NOMO-1 treated with dmso at 0.1 percent for 144 hours (cell line): ENCODE measurements around the gene MRPL49.
"Not testable (repeated sequence)": the region's sequence is repeated elsewhere in the genome, so short reads cannot be mapped to it uniquely, and the experiment has no call there.

Experiments used
- DNase-seq: peaks from one replicate; lab custom pipeline; 2025; ENCODE audit not compliant: unreplicated experiment; lab: John Stamatoyannopoulos, UW

MRPL49 gene

DNA sequence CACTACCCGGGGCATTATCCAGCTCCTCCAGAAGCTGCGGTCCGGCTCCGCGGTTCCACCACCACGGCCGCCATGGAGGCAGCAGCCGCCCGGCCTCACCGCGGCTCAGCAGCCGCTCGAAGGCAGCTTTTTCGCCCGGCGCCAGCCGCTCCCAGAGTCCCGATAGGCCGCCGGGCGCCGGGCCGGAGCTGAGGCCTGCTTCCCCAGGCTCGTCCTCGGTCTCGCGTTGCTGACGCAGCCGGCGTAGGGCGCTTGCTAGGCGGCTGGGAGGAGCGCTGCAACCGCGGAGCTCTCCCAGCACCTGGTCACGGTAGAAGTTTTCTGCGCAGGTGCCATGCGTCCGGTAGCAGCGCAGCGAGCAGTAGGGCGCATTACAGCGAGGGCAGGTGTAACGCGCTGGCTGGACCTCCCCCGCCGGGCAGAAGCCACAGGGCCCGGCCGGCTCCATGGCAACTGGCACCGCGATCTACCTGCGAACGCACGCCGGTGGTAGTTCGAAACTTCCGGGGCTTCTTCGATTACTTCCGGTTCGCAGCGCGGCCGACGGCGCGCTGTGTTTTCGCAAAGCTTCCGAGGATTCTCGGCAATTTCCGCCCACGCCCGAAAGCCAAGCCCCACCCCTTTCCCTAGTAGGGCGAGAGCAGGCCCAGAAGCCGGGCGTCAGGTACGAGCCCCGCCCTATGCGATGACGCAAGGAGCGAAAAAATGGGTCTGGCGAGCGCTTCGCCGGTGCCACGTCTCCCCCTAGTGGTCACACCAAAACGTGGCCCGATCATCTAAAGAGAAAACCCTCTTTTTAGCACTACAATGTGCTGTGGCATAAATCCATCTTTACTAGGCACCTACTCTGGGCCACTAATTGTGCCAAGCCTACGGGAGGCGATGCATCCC, 4.7 kb upstream of the MRPL49 start, which contains the start of gene ZNHIT2:
TSS of gene ZNHIT2 (minus strand) at position 496 of the 891 bp plus-strand sequence. CDS start at position 448, 48 bp downstream.
- peak; percentile 97 for DNase-seq

DNA sequence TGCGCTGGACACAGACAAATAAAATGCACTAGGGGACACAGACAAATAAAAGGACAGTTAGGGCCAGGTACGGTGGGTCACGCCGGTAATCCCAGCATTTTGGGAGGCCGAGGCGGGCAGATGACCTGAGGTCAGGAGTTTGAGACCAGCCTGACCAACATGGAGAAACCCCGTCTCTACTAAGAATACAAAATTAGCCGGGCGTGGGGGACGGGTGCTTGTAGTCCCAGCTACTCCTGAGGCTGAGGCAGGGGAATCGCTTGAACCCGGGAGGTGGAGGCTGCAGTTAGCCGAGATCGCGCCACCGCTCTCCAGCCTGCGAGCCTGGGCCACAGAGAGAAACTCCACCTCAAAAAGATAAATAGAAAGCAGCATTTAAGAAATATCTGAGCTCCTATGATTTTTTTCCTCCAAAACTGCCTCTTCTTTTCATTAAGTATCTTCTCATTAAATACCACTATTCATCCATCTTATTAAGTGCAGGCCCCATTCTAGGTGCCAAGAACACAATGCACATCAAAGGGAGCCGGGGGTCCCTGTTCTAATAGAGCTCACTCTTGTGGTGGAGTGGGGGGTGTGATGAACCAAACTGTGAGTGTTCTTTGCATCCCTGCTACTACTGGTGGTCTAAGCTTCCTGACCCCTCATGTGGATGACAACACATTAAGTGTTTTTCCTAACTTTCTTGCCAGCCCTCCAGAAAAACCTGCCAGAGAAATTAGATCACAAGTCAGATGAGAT, 3.9 kb upstream of the MRPL49 start:
- no peak for DNase-seq

DNA sequence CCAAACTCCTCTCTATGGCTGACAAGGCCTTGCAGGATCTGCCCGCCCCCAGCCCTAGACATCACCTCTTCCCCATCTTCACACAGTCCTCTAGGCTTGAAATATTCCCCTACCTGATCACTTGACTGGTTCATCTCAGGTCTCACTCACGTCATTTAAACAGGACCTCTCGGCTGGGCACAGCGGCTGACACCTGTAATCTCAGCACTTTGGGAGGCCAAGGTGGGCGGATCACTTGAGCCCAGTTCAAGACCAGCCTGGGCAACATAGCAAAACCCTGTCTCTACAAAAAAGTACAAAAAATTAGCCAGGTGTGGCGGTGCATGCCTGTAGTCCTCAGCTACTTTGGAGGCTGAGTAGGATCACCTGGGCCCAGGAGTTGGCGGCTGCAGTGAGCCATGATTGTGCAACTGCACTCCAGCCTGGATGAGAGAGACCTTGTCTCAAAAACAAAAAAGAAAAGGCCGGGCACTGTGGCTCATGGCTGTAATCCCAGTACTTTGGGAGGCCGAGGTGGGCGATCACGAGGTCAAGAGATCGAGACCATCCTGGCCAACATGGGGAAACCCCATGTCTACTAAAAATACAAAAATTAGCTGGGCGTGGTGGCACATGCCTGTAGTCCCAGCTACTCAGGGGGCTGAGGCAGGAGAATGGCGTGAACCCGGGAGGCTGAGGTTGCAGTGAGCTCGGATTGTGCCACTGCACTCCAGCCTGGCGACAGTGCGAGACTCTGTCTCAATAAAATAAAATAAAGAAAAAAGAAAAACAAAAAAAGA, 3.0 kb upstream of the MRPL49 start:
- not testable (repeated sequence) for DNase-seq

DNA sequence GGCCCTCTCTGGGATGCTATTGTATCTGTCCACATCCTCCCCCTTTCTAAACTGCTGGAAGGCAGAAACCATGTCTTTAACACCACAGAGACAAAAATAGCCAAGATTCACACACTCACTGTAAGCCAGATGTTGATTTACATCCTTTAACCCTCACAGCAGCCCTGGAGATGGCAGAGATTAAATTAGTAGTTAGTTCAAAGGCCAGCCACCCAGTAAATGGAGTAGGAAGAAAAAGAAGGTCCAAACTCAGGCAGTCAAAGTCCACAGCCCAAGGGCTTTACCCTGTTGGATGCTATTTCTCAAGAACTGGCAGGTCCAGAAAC, 2.5 kb upstream of the MRPL49 start:
- no peak for DNase-seq

DNA sequence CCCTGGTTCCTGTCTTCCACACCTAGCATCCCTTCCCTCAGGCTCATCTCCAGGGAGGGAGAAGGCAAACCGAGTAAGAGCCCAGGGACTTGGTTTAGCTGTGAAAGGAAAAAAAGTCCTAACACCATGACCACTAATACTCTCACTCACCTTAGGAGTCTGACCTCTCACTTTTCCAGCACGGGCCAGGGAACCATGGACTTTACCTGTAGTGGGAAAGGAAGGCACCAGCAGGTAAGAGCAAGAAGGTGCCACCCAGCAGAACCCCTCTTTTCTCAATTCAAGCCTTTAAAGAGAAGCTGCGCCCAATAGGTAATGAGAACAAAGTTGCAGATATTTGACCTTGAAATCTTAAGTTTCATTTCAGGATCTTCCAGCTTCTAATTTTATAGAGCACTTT, 1.3 kb upstream of the MRPL49 start:
- no peak for DNase-seq

DNA sequence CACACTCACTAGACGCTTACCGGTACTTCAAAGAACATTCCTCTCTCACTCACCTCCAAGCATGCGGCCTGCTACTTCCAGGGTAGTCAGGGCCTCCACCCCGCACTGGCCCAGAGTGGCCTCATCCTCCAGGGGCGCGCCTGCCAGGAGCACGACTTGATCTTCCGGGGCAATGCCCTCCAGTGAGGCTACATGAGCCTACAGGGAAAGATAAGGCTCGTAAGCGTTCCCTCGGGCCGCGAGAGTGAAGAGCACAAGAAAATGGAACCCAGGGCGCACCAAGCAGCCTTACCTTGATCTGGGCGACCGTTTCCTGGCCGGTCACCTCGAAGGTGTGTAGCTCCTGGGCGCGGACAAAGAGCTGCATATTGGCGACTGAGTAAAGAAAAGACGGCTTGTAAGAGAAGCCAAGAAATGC, 665 bp upstream of the MRPL49 start:
- no peak for DNase-seq

DNA sequence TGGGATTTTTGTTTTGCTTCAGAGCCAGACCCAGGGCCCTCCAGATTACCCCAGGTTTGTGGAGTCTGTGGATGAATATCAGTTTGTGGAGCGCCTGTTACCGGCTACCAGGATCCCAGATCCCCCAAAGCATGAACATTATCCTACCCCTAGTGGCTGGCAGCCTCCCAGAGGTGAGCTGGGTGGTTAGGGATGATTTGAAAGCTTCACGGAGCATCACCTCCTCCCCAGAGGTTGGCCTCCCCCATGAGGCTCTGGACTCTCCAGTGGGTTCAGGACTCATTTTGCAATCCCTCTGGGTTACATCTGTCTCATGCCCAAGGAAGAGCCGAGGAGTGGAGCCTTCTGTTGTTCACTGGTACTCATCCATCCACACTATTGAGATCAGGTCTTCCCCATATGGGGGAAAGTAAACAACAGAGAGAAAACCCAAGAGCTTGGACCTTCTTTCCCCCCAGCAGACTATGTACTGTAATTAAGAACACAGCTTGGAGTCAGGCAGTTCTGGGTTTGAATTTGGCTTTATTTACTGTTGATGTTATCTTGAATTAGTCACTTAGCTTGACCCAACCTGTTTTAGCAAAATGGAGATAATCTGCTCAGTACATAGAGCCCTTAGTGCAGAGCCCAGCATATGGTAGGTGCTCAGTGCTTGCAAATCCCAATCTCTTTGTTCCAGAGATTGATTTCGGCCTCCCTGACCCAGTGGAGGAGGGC, 2.5 kb downstream of the MRPL49 start:
- no peak for DNase-seq

DNA sequence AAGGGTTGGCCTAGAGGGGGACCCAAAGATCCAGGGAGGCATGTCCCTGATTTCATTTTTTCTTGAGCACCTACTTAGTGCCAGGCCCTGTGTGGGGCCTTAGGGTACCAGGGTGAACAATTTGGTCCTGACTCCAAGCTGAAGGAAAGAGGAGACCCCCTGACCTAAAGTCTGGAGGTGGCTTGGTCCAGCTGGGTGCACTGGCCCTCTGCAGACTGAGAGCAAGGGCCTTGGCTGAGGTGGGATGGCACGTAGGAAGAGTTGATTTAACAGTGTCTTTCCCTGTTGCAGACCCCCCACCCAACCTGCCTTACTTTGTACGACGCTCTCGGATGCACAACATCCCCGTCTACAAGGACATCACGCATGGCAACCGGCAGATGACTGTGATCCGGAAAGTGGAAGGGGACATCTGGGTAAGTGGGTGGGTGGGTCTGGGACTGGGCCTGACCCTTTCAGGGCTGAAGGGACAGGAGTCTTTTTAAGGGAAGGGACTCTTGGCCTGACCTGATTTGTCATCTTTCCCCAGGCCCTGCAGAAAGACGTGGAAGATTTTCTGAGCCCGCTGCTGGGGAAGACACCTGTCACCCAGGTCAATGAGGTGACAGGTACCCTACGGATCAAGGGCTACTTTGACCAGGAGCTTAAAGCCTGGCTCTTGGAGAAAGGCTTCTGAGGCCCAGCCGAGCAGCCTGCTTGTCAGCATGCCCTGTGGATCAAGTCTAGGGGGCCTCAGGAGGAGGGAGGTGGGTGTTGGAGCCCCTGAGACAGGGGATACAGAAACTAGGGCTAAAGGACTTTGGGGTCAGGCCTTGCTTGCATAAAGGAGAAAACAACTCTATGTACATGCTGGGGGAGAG, 3.3 kb downstream of the MRPL49 start:
- no peak for DNase-seq

DNA sequence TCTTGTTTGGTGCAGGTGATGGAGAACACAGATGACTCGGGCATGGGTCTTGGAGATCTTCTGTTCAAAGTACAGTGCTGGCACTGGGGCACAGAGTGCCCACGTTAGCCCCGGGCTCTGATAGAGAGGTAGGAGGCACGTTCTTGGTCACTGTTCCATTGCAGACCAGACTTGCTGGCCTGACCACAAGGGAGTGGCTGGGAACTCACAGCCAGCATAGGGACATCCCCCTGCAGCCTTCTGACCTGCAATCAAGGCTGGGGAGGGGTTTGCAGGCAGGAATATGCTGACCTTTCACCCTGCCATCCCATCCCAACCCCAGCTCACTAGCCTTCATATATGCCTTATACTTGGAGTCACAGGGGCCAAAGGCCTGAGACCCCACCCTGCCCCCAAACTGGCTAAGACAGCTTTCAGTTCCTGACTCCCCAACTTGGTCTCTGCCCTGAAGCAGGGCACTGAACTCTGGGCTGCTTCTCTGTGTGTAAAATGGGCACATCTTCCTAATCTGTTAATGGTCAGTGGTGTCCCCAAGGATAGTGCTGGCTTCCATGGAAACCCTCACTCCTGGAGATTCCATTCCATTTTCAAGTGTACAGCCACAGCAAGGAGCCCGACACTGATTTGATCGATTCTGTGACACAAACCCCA, 4.6 kb downstream of the MRPL49 start:
- DNase-seq, result no peak

DNA sequence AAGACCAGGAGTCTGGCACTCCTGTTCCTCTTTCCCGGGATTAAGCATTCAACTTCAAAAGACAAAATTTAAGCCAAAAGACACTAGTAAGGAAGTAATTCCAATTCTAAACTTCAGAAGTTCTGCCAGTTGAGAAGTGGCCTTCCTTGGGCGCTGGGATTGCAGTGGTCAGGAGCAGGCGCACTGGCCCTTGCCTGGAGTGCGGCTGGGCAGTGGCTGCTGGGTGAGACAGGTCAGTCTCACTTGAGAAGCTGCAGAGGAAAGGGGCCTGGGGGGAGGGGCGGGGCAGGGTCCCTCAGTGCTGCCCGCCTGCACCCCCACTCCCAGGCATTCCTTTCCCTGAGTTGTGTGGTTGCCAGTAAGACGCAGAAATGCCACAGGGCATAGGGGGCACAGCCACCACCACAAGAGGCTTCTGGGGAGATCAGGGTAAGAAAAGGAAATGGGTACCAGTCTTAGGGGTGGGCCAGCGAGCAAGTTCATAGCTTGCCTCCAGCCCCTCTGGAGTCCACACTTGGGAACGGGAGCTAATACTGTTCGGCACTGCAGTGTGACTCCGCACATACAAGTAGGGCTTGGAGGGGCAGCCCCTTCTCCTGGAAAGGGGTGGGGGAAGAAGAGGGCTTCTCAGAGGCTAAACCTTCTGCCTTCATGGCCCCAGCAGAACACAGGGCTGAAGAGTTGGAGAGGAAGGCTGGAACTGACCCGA, 5.5 kb downstream of the MRPL49 start:
- DNase-seq, result no peak

DNA sequence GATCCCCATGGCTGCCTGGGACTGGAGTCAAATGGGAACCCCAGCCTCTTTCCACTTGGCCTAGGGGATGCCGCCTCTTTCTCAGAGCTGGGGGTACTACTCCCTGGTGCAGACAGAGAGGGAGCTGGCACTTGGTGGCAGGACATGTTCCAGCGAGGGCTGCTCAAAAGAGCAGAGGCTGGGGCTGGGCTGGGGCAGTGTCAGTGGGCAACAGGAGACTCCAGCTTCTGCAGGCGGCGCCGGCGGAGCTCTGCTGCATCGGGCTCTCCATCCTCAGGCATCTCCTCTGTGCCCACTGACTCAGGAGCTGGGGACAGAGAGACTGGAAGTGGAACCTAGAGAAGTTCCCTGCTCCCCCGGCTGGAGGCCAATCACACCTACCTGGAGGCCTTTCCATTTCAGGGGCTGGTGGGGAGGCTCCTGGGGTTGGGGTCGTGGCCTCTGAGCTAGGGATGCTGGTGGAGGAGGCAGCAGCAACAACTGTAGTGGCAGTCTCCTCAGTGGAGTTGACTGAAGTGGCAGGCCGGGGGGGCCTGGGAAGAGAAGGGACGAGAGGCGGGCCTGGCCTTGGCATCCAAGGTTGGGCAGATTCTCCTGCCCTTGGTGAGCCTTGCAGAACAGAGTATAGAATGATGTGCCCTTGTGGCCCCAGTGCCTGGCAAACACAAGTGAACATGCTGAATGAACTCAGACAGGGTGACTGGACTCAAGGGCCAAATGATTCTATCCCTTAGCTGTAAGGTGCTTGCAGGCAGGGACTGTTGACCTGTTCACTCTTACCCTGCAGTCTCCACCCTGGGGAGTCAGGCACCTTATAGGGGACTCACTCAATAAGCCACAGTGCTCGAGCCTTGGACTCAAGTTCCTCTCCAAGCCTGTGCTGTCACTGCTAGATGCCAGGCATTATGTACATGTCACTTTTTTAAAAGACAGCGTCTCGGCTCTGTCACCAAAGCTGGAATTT, 6.3 kb downstream of the MRPL49 start:
- DNase-seq, result no peak

DNA sequence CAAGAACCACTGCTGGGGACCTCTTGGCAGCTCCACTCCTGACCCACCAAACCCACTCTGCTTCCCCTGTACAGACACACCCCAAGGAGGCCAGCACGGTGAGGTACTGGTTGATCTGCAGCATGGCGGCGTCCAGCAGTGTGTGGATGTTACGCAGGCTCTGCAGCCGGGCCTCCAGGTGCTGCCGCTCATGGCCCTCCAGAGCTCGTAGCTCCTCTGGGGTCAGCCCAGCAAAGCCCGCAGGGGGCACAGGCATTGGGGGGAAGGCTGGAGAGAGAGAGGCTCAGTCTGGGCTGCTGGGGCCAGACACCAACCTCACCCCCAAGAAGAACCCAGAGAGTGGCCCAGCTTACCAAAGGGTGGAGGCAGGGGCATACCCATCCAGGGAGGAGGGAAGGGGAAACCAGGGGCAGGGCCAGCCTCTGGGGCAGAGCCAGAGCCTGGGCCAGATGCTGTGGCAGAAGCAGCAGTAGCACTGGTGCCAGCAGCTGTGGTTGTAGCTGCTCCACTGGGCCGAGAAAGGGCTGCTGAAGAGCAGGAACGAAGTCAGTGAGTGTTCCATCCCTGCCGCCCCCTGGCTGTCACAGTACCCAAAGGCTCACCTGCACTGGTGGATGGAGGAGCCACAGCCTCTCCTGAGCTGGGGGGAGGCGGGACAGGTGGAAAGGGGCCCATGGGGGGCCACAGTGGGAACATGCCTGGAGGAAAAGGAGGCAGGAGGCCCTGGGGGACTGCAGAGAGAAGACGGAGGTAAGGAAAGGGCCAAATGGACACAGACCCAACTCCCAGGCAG, 7.7 kb downstream of the MRPL49 start:
- no peak for DNase-seq

DNA sequence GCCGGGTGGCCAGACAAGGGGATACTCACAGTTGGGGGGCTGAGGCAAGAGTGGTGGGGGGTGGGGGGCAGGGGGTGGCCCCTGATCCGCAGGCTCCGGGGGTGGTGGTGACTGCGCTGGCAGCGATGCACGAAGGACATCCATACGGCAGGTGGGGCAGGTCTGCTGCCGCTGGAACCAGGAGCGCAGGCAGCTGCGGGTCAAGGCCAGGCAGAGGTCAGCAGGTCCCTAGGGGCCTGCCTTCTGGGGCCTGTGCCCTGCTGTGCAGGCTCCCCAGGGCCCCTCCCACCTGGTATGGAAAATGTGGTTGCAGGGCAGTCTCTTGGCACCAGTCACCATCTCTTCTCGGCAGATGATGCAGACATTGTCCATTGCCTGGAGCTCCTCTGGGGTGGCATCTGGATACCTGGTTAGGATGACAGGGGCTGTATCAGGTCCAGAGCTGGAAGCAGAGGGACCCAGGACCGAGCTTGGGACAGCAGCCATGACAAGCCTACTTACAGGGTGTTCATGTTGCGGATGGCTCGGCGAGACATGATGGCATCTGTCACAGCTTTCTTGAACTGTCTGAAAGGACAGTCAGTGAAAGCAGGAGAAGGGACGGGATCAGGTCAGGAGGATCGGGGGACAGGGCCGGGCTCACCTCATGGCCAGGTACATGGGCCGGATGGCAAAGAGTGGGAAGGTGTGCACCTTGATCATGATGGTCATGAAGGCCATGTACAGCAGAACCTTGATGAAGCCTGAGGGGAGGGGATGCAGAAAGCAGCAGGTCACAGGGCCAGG, 8.7 kb downstream of the MRPL49 start:
- no peak for DNase-seq

DNA sequence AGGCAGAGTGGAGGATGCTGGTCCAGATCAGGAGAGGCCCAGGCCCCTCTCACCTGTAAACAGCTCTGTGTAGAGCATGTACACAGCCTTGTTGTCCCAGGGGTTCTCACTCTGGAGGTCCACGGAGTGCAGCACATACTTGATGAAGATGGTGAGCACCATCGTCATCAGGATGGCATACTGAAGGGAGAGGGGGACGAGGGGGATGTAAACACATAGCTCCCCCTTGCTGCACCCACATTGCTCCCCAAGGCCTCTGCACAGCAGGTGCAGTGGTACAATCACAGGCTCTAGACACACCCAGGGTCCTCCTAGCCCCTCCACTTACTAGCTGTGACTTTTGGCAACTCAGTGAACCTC, 9.3 kb downstream of the MRPL49 start:
- no peak for DNase-seq

DNA sequence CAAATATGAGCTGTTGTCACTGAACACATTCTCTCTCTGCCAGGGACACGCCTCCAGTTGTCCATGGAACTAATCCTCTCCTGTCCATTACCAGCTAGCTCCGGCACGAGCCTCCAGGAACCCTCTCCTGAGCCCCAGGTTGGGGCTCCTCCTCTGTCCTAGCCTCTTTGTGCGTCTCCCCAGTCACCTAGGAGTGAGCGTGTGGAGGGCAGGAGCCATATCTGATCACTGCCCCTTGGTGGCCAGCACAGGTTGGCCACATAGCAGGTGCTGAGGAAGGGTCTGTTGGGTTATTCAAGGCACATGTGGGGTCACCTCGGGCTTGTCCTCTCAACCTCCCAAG, 9.7 kb downstream of the MRPL49 start:
- no peak for DNase-seq

DNA sequence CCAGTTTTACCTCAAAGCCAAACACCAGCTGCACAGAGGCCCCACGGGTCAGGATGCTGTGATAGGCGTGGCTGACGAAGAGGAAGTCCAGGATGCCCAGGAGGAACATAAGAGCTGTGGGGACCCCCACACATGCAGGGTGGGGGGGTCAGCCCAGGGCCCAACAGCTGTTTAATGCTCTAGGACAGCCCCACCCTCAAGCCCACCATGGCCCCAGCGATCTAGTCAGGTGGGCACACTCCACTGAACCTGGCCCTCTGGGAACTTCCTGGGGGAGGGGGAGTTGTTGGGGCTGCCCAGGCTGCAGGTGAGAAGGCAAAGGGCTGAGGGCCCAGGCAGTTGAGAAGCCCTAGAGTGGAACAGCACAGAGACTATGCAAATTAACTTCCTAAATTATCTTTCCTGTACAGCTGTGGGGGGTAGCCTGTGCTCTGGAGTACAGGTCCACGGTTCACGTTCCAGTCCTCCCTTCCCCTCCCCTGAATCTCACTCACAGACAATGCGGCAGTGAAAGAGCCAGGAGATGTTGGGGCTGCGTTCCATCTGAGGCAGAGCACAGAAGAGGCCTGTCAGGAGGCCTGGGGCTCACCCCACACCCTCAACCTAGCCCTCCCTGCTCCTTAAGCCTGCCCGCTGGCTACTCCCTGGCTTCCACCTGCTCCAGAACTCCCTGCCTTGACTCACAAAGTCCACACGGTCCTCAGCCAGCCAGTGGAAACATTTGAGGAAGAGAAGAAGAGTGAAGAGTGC, 10.3 kb downstream of the MRPL49 start:
- DNase-seq, result no peak
